ENCODE results near the gene DNAJC10. TPM values are rescaled to one million over a fixed set of nuclear protein-coding genes. Genes with fewer than 3 reads are reported as not detected.

The DNAJC10 gene
- total RNA-seq, 1 donor from 2014 or later: 110 TPM

GRCh38 chr2:182833084-182833854 is 117.2 kb downstream of the DNAJC10 start:
- H3K36me3 Mint-ChIP-seq: peaks cover 3% of the 10 kb centered on the region

DNA sequence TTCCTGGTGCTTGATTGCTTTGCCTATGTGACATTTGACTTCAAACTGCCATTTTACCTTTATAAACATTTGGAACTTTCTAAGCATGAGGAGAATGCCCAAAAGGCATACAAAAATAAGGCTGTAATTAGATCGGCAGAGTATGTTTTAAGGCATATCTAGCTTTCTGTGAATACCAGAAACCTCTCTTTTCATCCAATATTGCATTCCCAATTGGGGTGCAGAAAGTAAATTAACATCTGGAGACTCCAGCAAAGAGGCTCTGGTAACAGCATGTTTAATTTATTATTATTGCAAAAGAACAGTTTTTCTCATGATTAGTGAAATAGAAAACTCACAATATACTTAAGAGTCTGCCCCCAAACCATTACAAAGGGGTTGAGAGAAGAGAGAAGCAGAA is 118.2 kb downstream of the DNAJC10 start:
- TF ChIP-seq, protein P1, sequence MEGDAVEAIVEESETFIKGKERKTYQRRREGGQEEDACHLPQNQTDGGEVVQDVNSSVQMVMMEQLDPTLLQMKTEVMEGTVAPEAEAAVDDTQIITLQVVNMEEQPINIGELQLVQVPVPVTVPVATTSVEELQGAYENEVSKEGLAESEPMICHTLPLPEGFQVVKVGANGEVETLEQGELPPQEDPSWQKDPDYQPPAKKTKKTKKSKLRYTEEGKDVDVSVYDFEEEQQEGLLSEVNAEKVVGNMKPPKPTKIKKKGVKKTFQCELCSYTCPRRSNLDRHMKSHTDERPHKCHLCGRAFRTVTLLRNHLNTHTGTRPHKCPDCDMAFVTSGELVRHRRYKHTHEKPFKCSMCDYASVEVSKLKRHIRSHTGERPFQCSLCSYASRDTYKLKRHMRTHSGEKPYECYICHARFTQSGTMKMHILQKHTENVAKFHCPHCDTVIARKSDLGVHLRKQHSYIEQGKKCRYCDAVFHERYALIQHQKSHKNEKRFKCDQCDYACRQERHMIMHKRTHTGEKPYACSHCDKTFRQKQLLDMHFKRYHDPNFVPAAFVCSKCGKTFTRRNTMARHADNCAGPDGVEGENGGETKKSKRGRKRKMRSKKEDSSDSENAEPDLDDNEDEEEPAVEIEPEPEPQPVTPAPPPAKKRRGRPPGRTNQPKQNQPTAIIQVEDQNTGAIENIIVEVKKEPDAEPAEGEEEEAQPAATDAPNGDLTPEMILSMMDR (conservative IDR thresholded peaks at IDR 0.05): no peak
- no peak for DNase-seq (ENCODE audit: extremely low spot score, unreplicated experiment)
- peaks cover 42% of the 10 kb centered on the region for H3K4me1 Mint-ChIP-seq (ENCODE audit: unreplicated experiment)
- no peak overlapping the region for H3K4me3 Mint-ChIP-seq
- no peak overlapping the region for H3K27ac Mint-ChIP-seq
- H3K9me3 Mint-ChIP-seq: no peaks in the 10 kb centered on the region
- peaks cover 3% of the 10 kb centered on the region for H3K36me3 Mint-ChIP-seq
- H3K27me3 Mint-ChIP-seq: peaks cover 3% of the 10 kb centered on the region

More at GRCh38 chr2:182833084-182833854, 117.2 kb downstream of the DNAJC10 start:
- no peak overlapping the region for H3K4me3 Mint-ChIP-seq
- H3K27me3 Mint-ChIP-seq: peaks cover 3% of the 10 kb centered on the region
- no peak overlapping the region for H3K27ac Mint-ChIP-seq
- DNase-seq (ENCODE audit: extremely low spot score, unreplicated experiment): no peak
- no peaks in the 10 kb centered on the region for H3K9me3 Mint-ChIP-seq
- H3K4me1 Mint-ChIP-seq (ENCODE audit: unreplicated experiment): peaks cover 38% of the 10 kb centered on the region
- TF ChIP-seq, protein P1 (conservative IDR thresholded peaks at IDR 0.05): no peak

GRCh38 chr2:182836451-182836850 is 120.4 kb downstream of the DNAJC10 start:
- TF ChIP-seq, protein P1 (conservative IDR thresholded peaks at IDR 0.05): no peak
- H3K27ac Mint-ChIP-seq: no peak overlapping the region
- H3K4me3 Mint-ChIP-seq: no peak overlapping the region
- DNase-seq (ENCODE audit: extremely low spot score, unreplicated experiment): no peak
- H3K9me3 Mint-ChIP-seq: no peaks in the 10 kb centered on the region
- H3K27me3 Mint-ChIP-seq: peaks cover 3% of the 10 kb centered on the region
- H3K4me1 Mint-ChIP-seq (ENCODE audit: unreplicated experiment): peaks cover 48% of the 10 kb centered on the region
- H3K36me3 Mint-ChIP-seq: peaks cover 3% of the 10 kb centered on the region

Other genes with a start within 250 kb of the DNAJC10 start
- gene FRZB, start 150.4 kb downstream of the DNAJC10 start, total RNA-seq (ENCODE audit: low replicate concordance): 3.6 and 17.1 TPM in 2 replicates

Measured in type B pancreatic cell (in vitro differentiated cells).